Fibroblast of pulmonary artery (primary cell): ENCODE results near the gene SRGAP1.

Experiments
- DNase-seq: peaks from one replicate; pipeline ENCODE4 v3.0.0-alpha.2; 2010; ENCODE audit warnings: low read depth
- H3K4me3 ChIP-seq: replicated peaks from 2 replicates; pipeline ENCODE4 v1.5.1; 2011; ENCODE audit warnings: low read depth, mild to moderate bottlenecking, control low read depth, low read length, moderate library complexity
- TF ChIP-seq, protein P1 (sequence below): IDR thresholded peaks from 2 replicates; pipeline ENCODE4 v1.5.1; 2011; ENCODE audit warnings: mild to moderate bottlenecking, control low read depth, low read length, inconsistent platforms; ENCODE audit errors: missing control alignments

SRGAP1 gene

DNA sequence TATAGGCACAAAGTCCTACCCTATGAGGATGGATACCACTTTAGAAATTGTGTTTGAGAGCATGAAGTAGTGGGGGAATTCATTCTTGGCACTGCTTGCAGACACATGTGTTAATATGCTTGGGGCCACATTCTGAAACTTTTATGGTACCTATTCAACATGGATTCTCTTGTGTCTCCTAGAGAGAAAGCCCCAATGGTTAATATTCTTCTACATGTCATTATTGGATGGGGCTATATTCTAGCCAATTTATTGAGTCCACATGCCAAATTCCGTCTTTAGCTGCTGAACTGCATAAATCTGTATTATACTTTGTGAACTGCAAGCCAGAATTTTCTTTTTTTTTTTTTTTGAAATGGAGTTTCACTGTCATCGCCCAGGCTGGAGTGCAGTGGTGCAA, 237.6 kb downstream of the SRGAP1 start:
- no peak overlapping the region for H3K4me3 ChIP-seq
- TF ChIP-seq, protein P1, sequence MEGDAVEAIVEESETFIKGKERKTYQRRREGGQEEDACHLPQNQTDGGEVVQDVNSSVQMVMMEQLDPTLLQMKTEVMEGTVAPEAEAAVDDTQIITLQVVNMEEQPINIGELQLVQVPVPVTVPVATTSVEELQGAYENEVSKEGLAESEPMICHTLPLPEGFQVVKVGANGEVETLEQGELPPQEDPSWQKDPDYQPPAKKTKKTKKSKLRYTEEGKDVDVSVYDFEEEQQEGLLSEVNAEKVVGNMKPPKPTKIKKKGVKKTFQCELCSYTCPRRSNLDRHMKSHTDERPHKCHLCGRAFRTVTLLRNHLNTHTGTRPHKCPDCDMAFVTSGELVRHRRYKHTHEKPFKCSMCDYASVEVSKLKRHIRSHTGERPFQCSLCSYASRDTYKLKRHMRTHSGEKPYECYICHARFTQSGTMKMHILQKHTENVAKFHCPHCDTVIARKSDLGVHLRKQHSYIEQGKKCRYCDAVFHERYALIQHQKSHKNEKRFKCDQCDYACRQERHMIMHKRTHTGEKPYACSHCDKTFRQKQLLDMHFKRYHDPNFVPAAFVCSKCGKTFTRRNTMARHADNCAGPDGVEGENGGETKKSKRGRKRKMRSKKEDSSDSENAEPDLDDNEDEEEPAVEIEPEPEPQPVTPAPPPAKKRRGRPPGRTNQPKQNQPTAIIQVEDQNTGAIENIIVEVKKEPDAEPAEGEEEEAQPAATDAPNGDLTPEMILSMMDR = no peak
- DNase-seq = no peak

DNA sequence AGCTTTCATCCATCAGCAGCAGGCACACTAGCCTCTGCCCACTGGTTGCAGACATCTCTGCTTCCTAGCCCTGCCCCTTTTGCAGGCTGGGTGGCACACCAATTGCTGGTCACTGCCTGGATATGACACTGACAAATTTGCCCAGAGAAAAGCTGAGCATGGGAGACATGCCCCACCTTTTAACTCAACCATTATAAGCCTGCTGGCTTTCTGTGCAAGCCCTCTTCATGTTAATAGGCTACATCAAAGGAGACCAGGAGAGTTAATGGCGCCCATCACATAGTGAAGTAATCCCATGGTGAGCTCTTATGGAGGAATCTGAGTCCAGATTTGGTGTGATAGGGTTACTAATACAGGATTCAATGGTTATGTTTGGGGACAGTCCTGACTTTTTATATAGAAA, 238.4 kb downstream of the SRGAP1 start:
- DNase-seq = no peak
- TF ChIP-seq, protein P1 = no peak
- H3K4me3 ChIP-seq = no peak overlapping the region

DNA sequence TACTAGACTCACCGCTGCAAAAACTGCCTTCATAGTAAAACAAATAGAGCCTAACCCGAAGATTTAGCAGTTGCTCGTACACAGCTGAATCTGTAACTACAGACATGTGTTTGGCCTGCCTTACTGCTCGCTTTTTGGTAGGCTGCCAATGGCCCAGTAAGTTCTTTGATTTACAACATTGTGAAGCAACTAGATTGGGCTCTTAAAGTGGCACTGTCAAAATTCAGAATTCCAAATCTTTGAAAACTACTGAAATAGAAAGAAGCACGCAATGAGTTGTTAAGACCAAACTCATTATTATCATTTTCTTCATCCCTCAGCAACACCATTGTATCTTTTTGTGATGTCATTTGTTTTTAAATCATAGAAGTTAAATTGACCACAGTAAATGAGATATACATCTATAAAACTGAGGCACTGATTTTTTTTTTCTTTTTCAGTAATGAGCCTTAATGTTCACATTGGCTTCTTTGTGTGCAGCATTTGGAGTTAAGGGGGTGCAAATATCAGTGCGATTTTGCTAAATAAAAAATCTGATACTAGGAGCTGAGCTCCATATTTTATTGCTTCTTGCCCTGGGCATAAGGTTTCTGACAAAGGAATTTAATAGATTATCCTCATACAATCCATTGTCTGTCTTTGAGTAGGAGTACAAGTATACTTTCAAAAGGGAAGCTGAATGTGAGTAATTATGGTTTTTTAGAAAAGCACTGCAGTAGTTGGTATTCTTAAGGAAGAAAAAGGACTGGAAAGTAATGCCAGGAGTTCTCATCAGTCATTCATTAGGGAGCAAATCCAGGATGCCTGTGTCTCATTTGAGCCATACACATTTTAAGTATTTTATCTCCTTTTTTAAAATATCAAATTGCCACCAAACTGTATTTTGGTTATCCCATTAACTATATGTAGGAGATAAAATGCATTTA, 239.0 kb downstream of the SRGAP1 start:
- TF ChIP-seq, protein P1 = no peak
- no peak overlapping the region for H3K4me3 ChIP-seq
- DNase-seq = peak; percentile 95

DNA sequence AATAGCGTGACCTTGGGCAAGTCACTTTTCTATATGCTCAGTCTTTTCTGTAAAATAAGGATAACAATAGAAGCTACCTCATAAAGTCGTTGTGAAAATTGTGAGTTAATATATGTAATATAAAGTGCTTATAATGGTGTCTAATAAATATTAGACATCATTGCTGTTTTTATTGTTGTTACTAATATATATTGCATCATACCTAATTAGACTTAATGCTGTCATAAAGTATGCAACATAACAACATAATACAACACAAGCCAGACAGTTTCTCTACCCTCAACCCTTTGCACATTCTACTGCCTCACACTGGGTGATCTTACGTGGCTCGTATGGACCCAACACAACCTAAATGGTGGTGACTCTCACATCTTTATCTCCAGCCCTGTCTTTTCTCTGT, 240.7 kb downstream of the SRGAP1 start:
- no peak overlapping the region for H3K4me3 ChIP-seq
- DNase-seq = no peak
- TF ChIP-seq, protein P1 = no peak

DNA sequence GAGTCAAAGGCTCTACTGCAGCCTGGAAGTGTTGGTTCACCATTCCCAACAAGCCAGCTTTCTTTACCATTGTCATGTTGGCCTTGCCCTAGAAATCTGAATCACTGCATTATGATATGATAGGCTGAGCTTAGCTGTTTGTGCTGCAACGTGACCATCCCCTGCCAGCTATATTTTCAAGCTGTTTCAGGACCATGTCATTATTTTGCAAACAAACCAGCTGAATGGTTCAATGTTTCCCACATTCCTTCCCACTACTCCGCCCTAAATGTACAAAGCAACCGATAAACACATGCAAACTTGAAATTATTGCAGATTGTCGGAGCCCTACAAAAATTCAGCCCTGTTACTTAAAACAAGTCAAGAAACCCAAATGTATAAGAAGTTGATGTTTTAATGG, 241.5 kb downstream of the SRGAP1 start:
- TF ChIP-seq, protein P1 = no peak
- no peak for DNase-seq
- H3K4me3 ChIP-seq = no peak overlapping the region

DNA sequence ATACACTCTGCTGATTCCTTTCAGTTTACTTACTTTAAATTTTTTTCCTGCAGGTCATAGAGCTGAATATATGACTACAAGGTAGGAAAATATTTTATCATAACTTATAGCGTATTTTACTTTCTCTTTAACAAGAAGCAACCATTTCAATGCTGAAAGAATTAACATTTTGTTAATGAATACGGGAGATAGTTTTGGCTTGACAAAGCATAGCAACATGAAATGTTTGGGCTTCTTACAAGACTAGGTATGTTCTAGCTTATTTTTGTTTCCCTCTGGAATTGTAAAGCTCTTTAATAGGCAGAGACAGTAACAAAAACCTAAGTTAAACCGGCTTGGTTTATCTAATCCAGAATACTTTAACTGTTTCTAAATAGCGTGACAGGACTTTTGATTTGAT, 242.4 kb downstream of the SRGAP1 start:
- H3K4me3 ChIP-seq = no peak overlapping the region
- TF ChIP-seq, protein P1 = no peak
- DNase-seq = no peak

DNA sequence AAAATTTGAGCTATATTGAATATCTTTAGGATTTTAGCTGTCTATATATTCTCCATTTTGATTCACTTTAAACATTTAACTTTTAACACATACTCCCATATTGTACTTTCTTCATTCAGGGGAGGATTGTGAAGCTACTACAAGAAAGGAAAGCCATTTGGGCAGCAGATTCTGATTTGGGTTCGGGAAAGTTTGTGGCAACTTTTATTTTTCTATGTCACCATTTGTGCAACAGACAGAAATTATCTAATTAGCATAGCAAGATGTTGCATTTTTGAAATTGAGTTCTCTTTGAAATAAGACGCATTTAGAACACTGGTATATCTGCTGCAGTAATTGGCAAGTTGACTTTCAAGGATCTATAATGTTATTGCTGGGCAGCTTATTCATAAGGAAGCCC, 243.3 kb downstream of the SRGAP1 start:
- DNase-seq = no peak
- no peak overlapping the region for H3K4me3 ChIP-seq
- TF ChIP-seq, protein P1 = no peak
